Stimulated activated CD4-positive, alpha-beta T cell treated with anti-CD3 and anti-CD28 coated beads, Interleukin-4, amount 100 ng/mL, for 24 hours (primary cell): ENCODE measurements around the gene PSMB8.
"Not testable (repeated sequence)": the region's sequence is repeated elsewhere in the genome, so short reads cannot be mapped to it uniquely, and the experiment has no call there.

Experiments used
- DNase-seq: peaks from one replicate; pipeline ENCODE4 v3.0.0-alpha.2; 2020

PSMB8 gene

GRCh38 chr6:32843979-32844838 lies at the start of gene PSMB8:
PSMB8 (minus strand) TSS chr6:32844047; CDS start chr6:32843996, 51 bp downstream.
- DNase-seq, result peak; percentile 99

GRCh38 chr6:32890831-32891230 lies 47.0 kb upstream of the PSMB8 start:
- no peak for DNase-seq

- no peak for DNase-seq
Observed at GRCh38 chr6:32889533-32889932, 45.7 kb upstream of the PSMB8 start.

GRCh38 chr6:32888576-32888975 lies 44.7 kb upstream of the PSMB8 start:
- DNase-seq, result no peak

GRCh38 chr6:32887616-32888015 lies 43.8 kb upstream of the PSMB8 start:
- no peak for DNase-seq

- DNase-seq, result no peak
Observed at GRCh38 chr6:32886681-32887383, 43.0 kb upstream of the PSMB8 start.

GRCh38 chr6:32885698-32886286 lies 41.9 kb upstream of the PSMB8 start:
- no peak for DNase-seq

- no peak for DNase-seq
Observed at GRCh38 chr6:32883789-32884188, 39.9 kb upstream of the PSMB8 start.

GRCh38 chr6:32882879-32883250 lies 39.0 kb upstream of the PSMB8 start:
- no peak for DNase-seq

- DNase-seq, result not testable (repeated sequence)
Observed at GRCh38 chr6:32880962-32881361, 37.1 kb upstream of the PSMB8 start.

GRCh38 chr6:32879691-32880090 lies 35.8 kb upstream of the PSMB8 start:
- no peak for DNase-seq

- no peak for DNase-seq
Observed at GRCh38 chr6:32876603-32877002, 32.8 kb upstream of the PSMB8 start.

- DNase-seq, result not testable (repeated sequence)
Observed at GRCh38 chr6:32873947-32874346, 30.1 kb upstream of the PSMB8 start.

- DNase-seq, result peak; percentile 91
Observed at GRCh38 chr6:32868257-32868788, 24.5 kb upstream of the PSMB8 start.

- DNase-seq, result no peak
Observed at GRCh38 chr6:32867554-32868256, 23.9 kb upstream of the PSMB8 start.

- no peak for DNase-seq
Observed at GRCh38 chr6:32867022-32867477, 23.2 kb upstream of the PSMB8 start.

- DNase-seq, result no peak
Observed at GRCh38 chr6:32865724-32866443, 22.0 kb upstream of the PSMB8 start.

GRCh38 chr6:32862725-32863124 lies 18.9 kb upstream of the PSMB8 start:
- DNase-seq, result no peak

GRCh38 chr6:32860674-32861073 lies 16.8 kb upstream of the PSMB8 start:
- no peak for DNase-seq

GRCh38 chr6:32858194-32858593 lies 14.3 kb upstream of the PSMB8 start:
- DNase-seq, result no peak

GRCh38 chr6:32857156-32857891 lies 13.5 kb upstream of the PSMB8 start:
- DNase-seq, result no peak
